Stimulated activated CD4-positive, alpha-beta T cell treated with anti-CD3 and anti-CD28 coated beads, Interleukin-4, amount 100 ng/mL, for 24 hours (primary cell): ENCODE results near the gene LHB.

ENCODE experiments used
- DNase-seq: peaks from one replicate; pipeline ENCODE4 v3.0.0-alpha.2; 2020

The LHB gene

GRCh38 chr19:48970923-48971395, 45.9 kb downstream of the LHB start:
- DNase-seq, result peak; percentile 87

GRCh38 chr19:48970139-48970766, 46.6 kb downstream of the LHB start:
- DNase-seq, result no peak

GRCh38 chr19:48969276-48970138, 47.4 kb downstream of the LHB start:
- no peak for DNase-seq

- DNase-seq, result no peak
Measured at GRCh38 chr19:48968813-48969218, 48.1 kb downstream of the LHB start.

GRCh38 chr19:48968179-48968661, 48.7 kb downstream of the LHB start:
- no peak for DNase-seq

GRCh38 chr19:48967346-48968178, 49.3 kb downstream of the LHB start:
- no peak for DNase-seq

GRCh38 chr19:48966541-48967345, 50.1 kb downstream of the LHB start:
- no peak for DNase-seq
